Parathyroid adenoma (tissue), 2 donors: Measurements from ENCODE around the gene SLC13A3.

Experiments
- H2AFZ ChIP-seq: fragments of 300-600 bp; sonication (generic); one replicate; pipeline ENCODE4 v1.7.0; 2017; ENCODE audit warnings: antibody characterized with exemption, mild to moderate bottlenecking
- H3K27ac ChIP-seq: fragments of 300-600 bp; sonication (generic); one replicate; pipeline ENCODE4 v1.7.0; 2017
- H3K27me3 ChIP-seq: fragments of 300-600 bp; sonication (generic); one replicate; pipeline ENCODE4 v1.7.0; 2017; ENCODE audit warnings: low read length; ENCODE audit not compliant: control insufficient read depth, insufficient read depth
- H3K36me3 ChIP-seq: fragments of 300-600 bp; sonication (generic); one replicate; pipeline ENCODE4 v1.7.0; 2017; ENCODE audit warnings: low read length; ENCODE audit not compliant: control insufficient read depth, insufficient read depth
- H3K4me1 ChIP-seq: fragments of 300-600 bp; sonication (generic); one replicate; pipeline ENCODE4 v1.7.0; 2017; ENCODE audit warnings: control low read depth
- H3K4me2 ChIP-seq: fragments of 300-600 bp; sonication (generic); one replicate; pipeline ENCODE4 v1.7.0; 2017; ENCODE audit warnings: low read length
- H3K4me3 ChIP-seq: fragments of 300-600 bp; sonication (generic); one replicate; pipeline ENCODE4 v1.7.0; 2017; ENCODE audit warnings: low read depth, low read length
- H3K79me2 ChIP-seq: fragments of 300-600 bp; sonication (generic); one replicate; pipeline ENCODE4 v1.7.0; 2017; ENCODE audit warnings: control low read depth
- H3K9ac ChIP-seq: fragments of 300-600 bp; sonication (generic); one replicate; pipeline ENCODE4 v1.7.0; 2017; ENCODE audit warnings: mild to moderate bottlenecking
- H3K9me3 ChIP-seq: fragments of 300-600 bp; sonication (generic); one replicate; pipeline ENCODE4 v1.7.0; 2017; ENCODE audit warnings: low read length; ENCODE audit not compliant: control insufficient read depth
- TF ChIP-seq, protein P1 (sequence below): fragments of 300-600 bp; sonication (generic); IDR thresholded peaks from one replicate; pipeline ENCODE4 v1.7.0; 2017; ENCODE audit warnings: antibody characterized with exemption, mild to moderate bottlenecking
- donor health status: primary hyperparathyroidism.

The SLC13A3 gene

DNA sequence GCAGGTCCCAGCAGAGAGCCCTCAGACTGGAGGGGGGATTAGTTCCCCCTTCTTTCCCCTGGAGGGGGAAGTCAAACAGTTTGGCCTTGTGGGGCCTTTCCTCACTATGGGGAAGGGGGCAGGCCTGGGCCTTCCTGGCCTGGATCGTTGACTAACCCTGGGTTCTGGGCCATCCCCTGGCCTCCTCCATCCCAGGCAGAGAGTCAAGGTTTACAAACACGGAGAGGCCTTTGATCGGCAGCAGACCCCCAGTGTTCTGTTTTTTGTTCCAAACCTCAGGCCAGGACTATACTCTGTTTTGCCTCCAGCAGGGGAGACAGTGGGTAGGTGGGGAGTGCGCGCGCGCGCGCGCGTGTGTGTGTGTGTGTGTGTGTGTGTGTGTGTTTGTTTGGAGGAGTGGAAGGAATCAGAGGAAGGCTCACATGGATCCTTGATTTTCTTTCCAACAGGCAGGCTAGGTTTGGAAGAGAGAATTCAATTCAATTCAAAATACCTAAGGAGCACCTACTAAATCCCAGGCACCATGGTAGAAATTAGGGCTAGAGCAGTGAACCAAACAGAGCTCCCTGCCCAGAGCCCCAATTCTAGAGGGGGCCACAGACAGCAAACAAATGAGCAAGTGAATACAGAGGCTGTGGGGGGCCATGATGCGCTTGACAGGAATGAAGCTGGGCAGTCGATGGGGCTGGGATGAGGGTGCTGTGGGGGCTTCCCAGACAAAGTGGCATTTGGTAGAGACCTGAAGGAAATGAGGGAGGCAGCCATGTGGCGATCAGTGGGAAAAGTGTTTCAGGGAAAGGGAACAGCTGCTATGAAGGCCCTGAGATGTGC is 23.2 kb upstream of the SLC13A3 start:
- no peaks in the 10 kb centered on the region for H3K4me1 ChIP-seq
- H3K4me3 ChIP-seq: no peak overlapping the region
- no peaks in the 10 kb centered on the region for H3K27me3 ChIP-seq
- H3K36me3 ChIP-seq: no peaks in the 10 kb centered on the region
- no peak overlapping the region for H3K9ac ChIP-seq
- H2AFZ ChIP-seq: no peak overlapping the region
- TF ChIP-seq, protein P1, sequence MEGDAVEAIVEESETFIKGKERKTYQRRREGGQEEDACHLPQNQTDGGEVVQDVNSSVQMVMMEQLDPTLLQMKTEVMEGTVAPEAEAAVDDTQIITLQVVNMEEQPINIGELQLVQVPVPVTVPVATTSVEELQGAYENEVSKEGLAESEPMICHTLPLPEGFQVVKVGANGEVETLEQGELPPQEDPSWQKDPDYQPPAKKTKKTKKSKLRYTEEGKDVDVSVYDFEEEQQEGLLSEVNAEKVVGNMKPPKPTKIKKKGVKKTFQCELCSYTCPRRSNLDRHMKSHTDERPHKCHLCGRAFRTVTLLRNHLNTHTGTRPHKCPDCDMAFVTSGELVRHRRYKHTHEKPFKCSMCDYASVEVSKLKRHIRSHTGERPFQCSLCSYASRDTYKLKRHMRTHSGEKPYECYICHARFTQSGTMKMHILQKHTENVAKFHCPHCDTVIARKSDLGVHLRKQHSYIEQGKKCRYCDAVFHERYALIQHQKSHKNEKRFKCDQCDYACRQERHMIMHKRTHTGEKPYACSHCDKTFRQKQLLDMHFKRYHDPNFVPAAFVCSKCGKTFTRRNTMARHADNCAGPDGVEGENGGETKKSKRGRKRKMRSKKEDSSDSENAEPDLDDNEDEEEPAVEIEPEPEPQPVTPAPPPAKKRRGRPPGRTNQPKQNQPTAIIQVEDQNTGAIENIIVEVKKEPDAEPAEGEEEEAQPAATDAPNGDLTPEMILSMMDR: no peak
- H3K27ac ChIP-seq: no peak overlapping the region
- H3K4me2 ChIP-seq: no peak overlapping the region
- peaks cover 1% of the 10 kb centered on the region for H3K79me2 ChIP-seq
- no peaks in the 10 kb centered on the region for H3K9me3 ChIP-seq

DNA sequence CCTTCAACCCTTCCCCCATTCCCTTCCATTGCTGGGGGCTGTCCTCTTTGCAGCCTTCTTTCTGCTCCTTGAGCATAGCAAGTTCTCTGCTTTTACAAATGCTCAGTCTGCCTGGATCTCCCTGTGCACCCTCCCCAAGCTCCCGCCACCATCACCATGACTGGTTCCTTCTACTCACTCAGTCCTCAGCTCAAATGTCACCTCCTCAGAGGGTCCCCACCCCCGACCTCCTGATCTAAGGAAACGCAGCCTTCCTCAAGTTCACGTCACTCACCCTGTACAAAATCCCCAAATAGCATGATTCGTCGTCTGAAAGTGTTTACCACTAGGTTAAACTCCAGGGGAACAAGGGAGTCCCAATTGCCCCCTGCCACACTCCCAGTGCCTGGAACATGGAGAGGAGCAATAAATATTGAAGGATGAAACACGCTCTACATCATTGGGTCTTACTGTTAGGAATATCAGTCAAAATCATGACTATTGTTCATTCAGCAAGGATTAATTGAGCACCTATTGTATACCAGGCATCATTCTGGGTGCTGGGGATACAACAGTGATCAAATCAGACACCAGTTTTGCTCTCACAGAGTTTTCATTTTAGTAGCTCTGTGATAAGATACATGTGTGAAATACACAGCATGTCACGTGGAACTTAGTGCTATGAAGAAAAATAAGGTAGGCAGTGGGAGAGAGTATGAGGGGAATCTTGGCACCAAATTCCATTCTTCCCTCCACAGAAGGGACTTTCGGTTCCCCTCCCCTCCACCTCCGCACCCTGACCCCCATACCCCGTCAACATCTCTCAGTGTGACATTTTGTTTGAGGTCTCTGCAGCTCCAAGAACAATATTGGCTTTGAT is 22.4 kb upstream of the SLC13A3 start:
- Histone ChIP-seq H3K9ac (no peak overlapping the region), H3K27ac (no peak overlapping the region), H3K79me2 (no peaks in the 10 kb centered on the region), H3K36me3 (no peaks in the 10 kb centered on the region), H3K4me1 (no peaks in the 10 kb centered on the region), H3K4me3 (no peak overlapping the region), H3K27me3 (no peaks in the 10 kb centered on the region), H3K4me2 (no peak overlapping the region), H2AFZ (no peak overlapping the region), H3K9me3 (no peaks in the 10 kb centered on the region)
- TF ChIP-seq, protein P1: no peak

DNA sequence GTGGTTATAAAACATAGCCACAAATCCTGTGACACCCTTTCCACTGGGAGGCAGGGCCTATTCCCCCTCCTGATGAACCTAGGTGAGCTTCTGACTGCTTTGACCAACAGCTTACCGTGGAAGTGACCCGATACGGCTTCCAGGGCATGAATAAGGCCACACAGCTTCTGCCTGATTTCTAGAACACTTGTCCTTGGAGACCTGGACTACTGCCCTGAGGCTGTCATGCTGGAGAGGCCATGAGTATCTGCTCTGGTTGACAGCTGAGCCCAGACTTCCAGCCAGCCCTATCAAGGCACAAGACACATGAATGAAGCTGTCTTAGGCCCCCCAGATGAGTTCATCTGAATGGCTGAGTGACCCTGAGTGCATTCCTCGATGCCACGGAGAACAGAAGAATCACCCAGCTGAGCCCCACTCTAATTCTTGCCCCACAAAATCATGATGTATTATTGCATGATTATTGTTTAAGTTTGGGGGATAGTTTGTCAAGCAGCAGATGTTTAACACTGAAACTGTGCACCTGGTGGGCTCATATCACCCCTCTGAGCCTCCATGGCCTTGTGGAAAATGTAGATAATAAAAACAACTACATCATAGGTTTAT is 21.4 kb upstream of the SLC13A3 start:
- no peak overlapping the region for H3K4me3 ChIP-seq
- no peaks in the 10 kb centered on the region for H3K36me3 ChIP-seq
- H3K9me3 ChIP-seq: no peaks in the 10 kb centered on the region
- H3K79me2 ChIP-seq: no peaks in the 10 kb centered on the region
- no peak overlapping the region for H3K27ac ChIP-seq
- H3K9ac ChIP-seq: no peak overlapping the region
- H2AFZ ChIP-seq: no peak overlapping the region
- TF ChIP-seq, protein P1: no peak
- no peaks in the 10 kb centered on the region for H3K4me1 ChIP-seq
- H3K4me2 ChIP-seq: no peak overlapping the region
- no peaks in the 10 kb centered on the region for H3K27me3 ChIP-seq

DNA sequence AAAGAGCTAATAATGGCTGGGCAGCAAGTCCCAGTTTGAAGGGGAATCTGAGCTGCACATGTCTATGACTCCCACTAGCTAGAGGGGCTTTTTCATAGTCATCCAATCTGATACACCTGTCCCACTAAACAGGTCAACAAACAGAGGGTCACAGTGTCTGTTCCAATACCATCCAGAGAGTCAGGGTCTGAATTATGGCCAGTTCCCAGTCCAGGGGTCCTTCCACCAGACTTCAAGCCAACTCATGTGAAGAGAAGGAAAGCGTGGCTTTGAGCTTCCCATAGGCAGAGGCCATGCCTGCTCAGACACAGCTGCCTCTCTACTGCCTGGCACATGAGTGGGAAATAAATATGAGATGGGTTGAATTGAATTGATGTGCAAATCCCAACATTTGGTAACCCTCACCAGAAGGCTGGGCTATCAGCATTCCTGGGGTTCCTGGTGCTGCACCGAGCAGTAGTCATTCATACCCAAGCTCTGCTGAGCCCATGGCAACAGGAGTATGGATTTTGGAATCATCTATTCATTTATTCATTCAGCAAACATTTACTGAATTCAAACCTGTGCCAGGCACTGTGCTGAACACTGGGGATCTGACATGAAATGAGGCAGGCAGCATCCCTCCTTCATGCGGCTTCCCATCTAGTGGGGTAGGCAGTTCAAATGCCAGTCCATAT is 20.7 kb upstream of the SLC13A3 start:
- Histone ChIP-seq H3K9ac (no peak overlapping the region), H3K27ac (no peak overlapping the region), H3K4me3 (no peak overlapping the region), H2AFZ (no peak overlapping the region), H3K36me3 (no peaks in the 10 kb centered on the region), H3K9me3 (no peaks in the 10 kb centered on the region), H3K79me2 (no peaks in the 10 kb centered on the region), H3K4me1 (no peaks in the 10 kb centered on the region), H3K4me2 (no peak overlapping the region), H3K27me3 (no peaks in the 10 kb centered on the region)
- TF ChIP-seq, protein P1: no peak
